C4-2B (cell line): ENCODE data around the gene FAM98B.

Experiments used
- CTCF ChIP-seq: fragments of 450-650 bp; conservative IDR thresholded peaks from 2 replicates; pipeline ENCODE4 v1.5.1; 2017; ENCODE audit warnings: mild to moderate bottlenecking
- ZFX ChIP-seq: fragments of 450-650 bp; IDR thresholded peaks from 2 replicates; pipeline ENCODE4 v1.6.1; 2017

DNA sequence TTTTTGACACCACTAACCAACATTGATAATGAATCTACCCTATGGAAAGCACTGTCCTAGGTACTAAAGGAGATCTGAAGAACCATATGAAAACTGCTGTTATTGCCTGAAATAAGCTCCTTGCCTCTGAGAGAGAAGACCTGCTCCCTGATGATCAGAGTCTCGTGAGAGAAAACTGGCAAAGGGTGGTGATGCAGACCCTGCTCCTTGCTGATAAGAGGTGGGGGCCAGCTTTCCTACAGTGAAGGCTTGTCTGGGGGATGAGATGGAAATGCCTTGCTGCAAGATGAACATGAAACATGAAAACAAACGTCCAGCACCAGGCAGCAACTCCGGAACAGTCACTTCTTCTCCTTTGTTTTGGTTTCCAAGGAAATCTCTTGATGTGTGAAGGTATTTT, 78.8 kb downstream of the FAM98B start:
- no peak for TF ChIP-seq CTCF
- no peak for TF ChIP-seq ZFX
